Fibroblast of lung (primary cell): ENCODE results near the gene PPP1R1C. TPM values are rescaled to one million over a fixed set of nuclear protein-coding genes. Genes with fewer than 3 reads are reported as not detected.

ENCODE experiments used
- DNase-seq, 2 donors: peaks; one replicate each; pipeline versions ENCODE4 v3.0.0 to v3.0.0-alpha.2; 2010; ENCODE audit warnings: low read depth in 2 of 2
- H2AFZ ChIP-seq: 2 replicates; pipeline ENCODE4 v1.5.1; 2012; ENCODE audit warnings: low read length, control low read depth, inconsistent platforms
- H3K27ac ChIP-seq: 2 replicates; pipeline ENCODE4 v1.5.1; 2011; ENCODE audit warnings: low read length, control low read depth; ENCODE audit not compliant: insufficient read depth
- H3K27me3 ChIP-seq: 2 replicates; pipeline ENCODE4 v1.5.1; 2011; ENCODE audit warnings: mild to moderate bottlenecking, low read length; ENCODE audit not compliant: control insufficient read depth, insufficient read depth
- H3K36me3 ChIP-seq: 2 replicates; pipeline ENCODE4 v1.5.1; 2011; ENCODE audit warnings: low read length; ENCODE audit not compliant: control insufficient read depth, insufficient read depth
- H3K4me1 ChIP-seq: 2 replicates; pipeline ENCODE4 v1.5.1; 2011; ENCODE audit warnings: low read length; ENCODE audit not compliant: control insufficient read depth, insufficient read depth; ENCODE audit errors: extremely low read depth
- H3K4me2 ChIP-seq: 2 replicates; pipeline ENCODE4 v1.5.1; 2011; ENCODE audit warnings: low read length, control low read depth; ENCODE audit not compliant: insufficient read depth; ENCODE audit errors: extremely low read depth
- H3K4me3 ChIP-seq, 4 experiments: fragments of 200-600 bp in 1 of 4; sonication (generic) in 1 of 4; replicated peaks in 1 of 4; 2 replicates each; pipeline ENCODE4 v1.5.1; 2011 to 2016; ENCODE audit warnings: low read length in 4 of 4, low read depth in 3 of 4, mild to moderate bottlenecking in 3 of 4, control low read depth in 2 of 4, inconsistent platforms in 1 of 4, mixed read lengths in 1 of 4; ENCODE audit not compliant: insufficient read depth in 1 of 4; ENCODE audit errors: control extremely low read depth in 1 of 4
- H3K79me2 ChIP-seq: 2 replicates; pipeline ENCODE4 v1.5.1; 2012; ENCODE audit warnings: mild to moderate bottlenecking, low read length, inconsistent platforms; ENCODE audit not compliant: control insufficient read depth, insufficient read depth
- H3K9ac ChIP-seq: 2 replicates; pipeline ENCODE4 v1.5.1; 2011; ENCODE audit warnings: mild to moderate bottlenecking, low read length, control low read depth; ENCODE audit not compliant: insufficient read depth
- H3K9me3 ChIP-seq: 2 replicates; pipeline ENCODE4 v1.5.1; 2012; ENCODE audit warnings: low read depth, low read length; ENCODE audit not compliant: control insufficient read depth, insufficient read depth
- H4K20me1 ChIP-seq: 2 replicates; pipeline ENCODE4 v1.5.1; 2011; ENCODE audit warnings: low read length; ENCODE audit not compliant: control insufficient read depth, insufficient read depth; ENCODE audit errors: extremely low read depth
- EZH2 ChIP-seq: IDR thresholded peaks from 2 replicates; pipeline ENCODE4 v1.5.1; 2012; ENCODE audit warnings: low read length, control low read depth, mild to moderate bottlenecking; ENCODE audit errors: missing control alignments
- polyA plus RNA-seq, 2 donors: library from polyadenylated mRNA; depleted of rRNA in 1 of 2; stranded (reverse) in 1 of 2; unstranded in 1 of 2; fragments of >200 nt; gene quantifications; 2 replicates each; pipeline ENCODE4 v1.2.1, GENCODE V29; 2011 to 2012; ENCODE audit warnings: missing spikeins in 1 of 2
- total RNA-seq: library from RNA; depleted of rRNA; stranded (reverse); fragments of >200 nt; gene quantifications from 2 replicates; pipeline ENCODE4 v1.2.1, GENCODE V29; 2014
- TF ChIP-seq, protein P1 (sequence below), 2 donors: IDR thresholded peaks in 1 of 2; conservative IDR thresholded peaks in 1 of 2; 1 replicate in 1 of 2; 2 replicates in 1 of 2; pipeline ENCODE4 v1.5.1; 2011 to 2012; ENCODE audit warnings: low read length in 2 of 2, control low read depth in 1 of 2, inconsistent platforms in 1 of 2, low read depth in 1 of 2, mild to moderate bottlenecking in 1 of 2

PPP1R1C gene
- total and polyA plus RNA-seq, 2 donors (not counting 1 experiment from before 2014, with no cell fraction given): 0.50 to 0.57 TPM

DNA sequence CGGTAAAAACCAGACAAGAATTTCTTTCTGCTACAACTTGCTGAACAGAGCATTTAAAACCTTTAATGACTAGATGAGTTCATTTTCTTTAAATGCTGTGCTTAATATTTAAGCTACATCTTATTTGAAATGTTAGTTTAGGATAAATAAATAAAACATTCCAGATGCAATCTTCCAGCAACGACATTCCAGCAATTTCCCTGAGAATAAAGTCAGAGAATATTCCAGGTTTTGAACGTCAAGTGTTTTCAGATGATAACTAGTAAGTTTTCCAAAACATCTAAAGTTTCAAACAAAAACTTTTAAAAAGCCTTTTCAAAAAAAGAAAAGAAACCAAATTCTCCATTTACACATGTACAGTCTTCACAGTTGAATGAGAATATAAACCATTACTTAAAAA, 104.8 kb downstream of the PPP1R1C start:
- Histone ChIP-seq H3K4me3 (no peak overlapping the region), H3K36me3 (no peaks in the 10 kb centered on the region), H2AFZ (no peak overlapping the region), H3K27ac (no peak overlapping the region), H3K27me3 (no peaks in the 10 kb centered on the region), H3K79me2 (no peaks in the 10 kb centered on the region), H4K20me1 (no peaks in the 10 kb centered on the region), H3K9ac (no peak overlapping the region), H3K9me3 (no peaks in the 10 kb centered on the region), H3K4me1 (no peaks in the 10 kb centered on the region), H3K4me2 (no peak overlapping the region)
- TF ChIP-seq, protein P1, sequence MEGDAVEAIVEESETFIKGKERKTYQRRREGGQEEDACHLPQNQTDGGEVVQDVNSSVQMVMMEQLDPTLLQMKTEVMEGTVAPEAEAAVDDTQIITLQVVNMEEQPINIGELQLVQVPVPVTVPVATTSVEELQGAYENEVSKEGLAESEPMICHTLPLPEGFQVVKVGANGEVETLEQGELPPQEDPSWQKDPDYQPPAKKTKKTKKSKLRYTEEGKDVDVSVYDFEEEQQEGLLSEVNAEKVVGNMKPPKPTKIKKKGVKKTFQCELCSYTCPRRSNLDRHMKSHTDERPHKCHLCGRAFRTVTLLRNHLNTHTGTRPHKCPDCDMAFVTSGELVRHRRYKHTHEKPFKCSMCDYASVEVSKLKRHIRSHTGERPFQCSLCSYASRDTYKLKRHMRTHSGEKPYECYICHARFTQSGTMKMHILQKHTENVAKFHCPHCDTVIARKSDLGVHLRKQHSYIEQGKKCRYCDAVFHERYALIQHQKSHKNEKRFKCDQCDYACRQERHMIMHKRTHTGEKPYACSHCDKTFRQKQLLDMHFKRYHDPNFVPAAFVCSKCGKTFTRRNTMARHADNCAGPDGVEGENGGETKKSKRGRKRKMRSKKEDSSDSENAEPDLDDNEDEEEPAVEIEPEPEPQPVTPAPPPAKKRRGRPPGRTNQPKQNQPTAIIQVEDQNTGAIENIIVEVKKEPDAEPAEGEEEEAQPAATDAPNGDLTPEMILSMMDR (conservative IDR thresholded peaks at IDR 0.05 in 1 of 2, IDR thresholded peaks at IDR 0.05 in 1 of 2; ENCODE audit: low read depth in 1 of 2, low read length in 2 of 2): no peak
- no peak for TF ChIP-seq EZH2
- no peak for DNase-seq

DNA sequence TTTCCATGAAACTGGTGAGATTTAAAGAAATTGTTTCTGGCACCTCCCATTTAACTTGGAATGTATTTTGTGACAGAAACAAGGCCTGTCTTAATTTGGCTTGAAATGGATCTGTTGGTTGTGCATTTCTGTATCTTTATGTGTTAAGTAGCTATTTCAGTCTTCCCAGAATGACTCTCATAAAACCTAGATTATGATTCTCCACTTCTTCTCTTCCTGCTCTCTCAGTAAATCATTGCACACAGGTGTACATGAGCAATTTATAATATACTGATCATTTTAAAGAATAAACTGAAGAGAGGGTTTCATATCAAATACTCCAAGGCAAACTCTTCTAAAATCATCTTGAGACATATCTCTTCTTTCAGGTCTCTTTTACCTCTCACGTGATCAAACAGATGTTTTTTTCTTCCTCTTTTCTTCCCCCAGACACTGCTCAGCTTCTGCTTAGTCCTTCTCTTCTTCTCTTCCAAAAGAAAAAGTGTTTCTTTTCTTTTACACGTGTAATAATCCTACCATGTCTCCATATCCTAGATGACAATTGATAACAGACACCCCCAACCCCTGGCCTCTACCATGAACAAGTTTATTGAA, 112.0 kb downstream of the PPP1R1C start:
- TF ChIP-seq, protein P1 (conservative IDR thresholded peaks at IDR 0.05 in 1 of 2, IDR thresholded peaks at IDR 0.05 in 1 of 2; ENCODE audit: low read depth in 1 of 2, low read length in 2 of 2): no peak
- TF ChIP-seq EZH2: no peak
- no peaks in the 10 kb centered on the region for H3K27me3 ChIP-seq
- no peaks in the 10 kb centered on the region for H3K4me1 ChIP-seq
- no peak overlapping the region for H2AFZ ChIP-seq
- H3K4me3 ChIP-seq: no peak overlapping the region
- H4K20me1 ChIP-seq: no peaks in the 10 kb centered on the region
- no peak overlapping the region for H3K9ac ChIP-seq
- H3K27ac ChIP-seq: no peak overlapping the region
- H3K36me3 ChIP-seq: no peaks in the 10 kb centered on the region
- H3K9me3 ChIP-seq: no peaks in the 10 kb centered on the region
- H3K79me2 ChIP-seq: no peaks in the 10 kb centered on the region
- no peak for DNase-seq
- no peak overlapping the region for H3K4me2 ChIP-seq

DNA sequence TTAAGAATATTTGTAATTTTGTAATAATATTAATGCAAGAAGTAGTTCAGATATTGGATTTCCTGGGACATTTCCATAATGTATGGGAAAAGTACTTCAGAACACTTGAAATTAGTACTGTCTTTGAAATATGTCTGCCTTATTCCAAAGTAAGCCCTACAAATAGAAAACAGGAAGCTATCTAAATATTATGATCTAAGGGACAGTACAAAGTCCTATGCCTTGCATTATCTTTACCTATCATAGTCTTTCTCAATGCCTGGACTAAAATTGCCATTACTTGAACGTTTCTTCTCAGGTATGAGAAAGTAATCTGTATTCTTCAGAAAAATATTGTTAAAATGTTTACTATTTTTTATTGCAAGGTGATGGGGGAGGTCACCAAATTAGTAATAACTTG, 113.0 kb downstream of the PPP1R1C start:
- Histone ChIP-seq H3K27ac (no peak overlapping the region), H3K36me3 (no peaks in the 10 kb centered on the region), H2AFZ (no peak overlapping the region), H4K20me1 (no peaks in the 10 kb centered on the region), H3K9ac (no peak overlapping the region), H3K4me2 (no peak overlapping the region), H3K9me3 (no peaks in the 10 kb centered on the region), H3K4me1 (no peaks in the 10 kb centered on the region), H3K4me3 (no peak overlapping the region), H3K79me2 (no peaks in the 10 kb centered on the region), H3K27me3 (no peaks in the 10 kb centered on the region)
- DNase-seq: no peak
- TF ChIP-seq, protein P1 (conservative IDR thresholded peaks at IDR 0.05 in 1 of 2, IDR thresholded peaks at IDR 0.05 in 1 of 2; ENCODE audit: low read depth in 1 of 2, low read length in 2 of 2): no peak
